Measurements from ENCODE around the gene INSIG1. TPM values are rescaled to one million over a fixed set of nuclear protein-coding genes. Genes with fewer than 3 reads are reported as not detected.

Gene INSIG1
- total and polyA plus RNA-seq, 8 donors: 13.5 to 170 (median 21.4) TPM

DNA sequence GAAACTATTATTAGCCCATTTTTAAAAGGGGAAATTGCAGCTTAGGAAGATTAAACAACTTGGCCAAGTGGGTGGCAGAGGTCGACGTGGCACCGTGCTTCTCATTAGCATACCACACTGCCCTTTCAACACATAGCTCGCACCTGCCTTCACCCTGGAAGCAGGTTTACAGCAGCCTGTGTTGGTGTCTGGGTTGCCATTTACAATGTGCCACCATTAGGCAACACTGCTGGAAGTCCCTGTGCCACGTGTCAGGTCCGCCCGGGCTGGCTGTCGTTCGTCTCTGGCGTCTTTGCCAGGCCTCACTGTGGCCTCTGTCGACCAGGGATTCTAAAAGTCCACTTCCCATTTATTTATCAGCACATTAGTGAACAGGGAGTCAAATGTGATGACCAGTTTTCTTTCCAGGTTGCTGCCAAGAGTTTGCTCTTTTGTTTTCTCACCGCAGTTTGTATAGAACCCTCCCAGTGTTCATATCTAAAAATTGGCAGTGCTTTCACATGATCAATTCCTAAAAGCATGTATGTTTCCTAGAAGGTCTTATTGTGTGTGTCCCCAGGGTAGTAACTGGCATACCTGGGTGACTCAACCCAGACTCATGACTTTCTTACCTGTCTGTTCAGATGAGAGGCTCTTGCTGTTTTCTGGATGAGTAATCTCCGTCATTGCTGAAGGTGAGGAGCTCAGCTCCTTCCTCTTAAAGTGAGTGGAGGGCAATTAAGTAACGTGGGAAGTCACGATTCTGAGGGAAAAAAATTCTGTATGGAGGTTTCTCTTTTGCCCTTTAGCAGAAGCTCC lies 9.2 kb downstream of the INSIG1 start:
- Histone ChIP-seq H3K36me3 (peaks cover 0 to 92% of the 10 kb centered on the region in 2 donors), H3K27me3 (no peaks in the 10 kb centered on the region), H3K4me1 (peaks cover 0 to 34% of the 10 kb centered on the region in 2 donors), H3K27ac (no peak overlapping the region), H3K4me3 (no peak overlapping the region), H3K9me3 (no peaks in the 10 kb centered on the region)
- ATAC-seq: peak; percentile 43
- DNase-seq: no peak
- TF ChIP-seq, protein P1, sequence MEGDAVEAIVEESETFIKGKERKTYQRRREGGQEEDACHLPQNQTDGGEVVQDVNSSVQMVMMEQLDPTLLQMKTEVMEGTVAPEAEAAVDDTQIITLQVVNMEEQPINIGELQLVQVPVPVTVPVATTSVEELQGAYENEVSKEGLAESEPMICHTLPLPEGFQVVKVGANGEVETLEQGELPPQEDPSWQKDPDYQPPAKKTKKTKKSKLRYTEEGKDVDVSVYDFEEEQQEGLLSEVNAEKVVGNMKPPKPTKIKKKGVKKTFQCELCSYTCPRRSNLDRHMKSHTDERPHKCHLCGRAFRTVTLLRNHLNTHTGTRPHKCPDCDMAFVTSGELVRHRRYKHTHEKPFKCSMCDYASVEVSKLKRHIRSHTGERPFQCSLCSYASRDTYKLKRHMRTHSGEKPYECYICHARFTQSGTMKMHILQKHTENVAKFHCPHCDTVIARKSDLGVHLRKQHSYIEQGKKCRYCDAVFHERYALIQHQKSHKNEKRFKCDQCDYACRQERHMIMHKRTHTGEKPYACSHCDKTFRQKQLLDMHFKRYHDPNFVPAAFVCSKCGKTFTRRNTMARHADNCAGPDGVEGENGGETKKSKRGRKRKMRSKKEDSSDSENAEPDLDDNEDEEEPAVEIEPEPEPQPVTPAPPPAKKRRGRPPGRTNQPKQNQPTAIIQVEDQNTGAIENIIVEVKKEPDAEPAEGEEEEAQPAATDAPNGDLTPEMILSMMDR (IDR thresholded peaks at IDR 0.05): no peak
- intact Hi-C loops (cut with DNase I): no loop called here

DNA sequence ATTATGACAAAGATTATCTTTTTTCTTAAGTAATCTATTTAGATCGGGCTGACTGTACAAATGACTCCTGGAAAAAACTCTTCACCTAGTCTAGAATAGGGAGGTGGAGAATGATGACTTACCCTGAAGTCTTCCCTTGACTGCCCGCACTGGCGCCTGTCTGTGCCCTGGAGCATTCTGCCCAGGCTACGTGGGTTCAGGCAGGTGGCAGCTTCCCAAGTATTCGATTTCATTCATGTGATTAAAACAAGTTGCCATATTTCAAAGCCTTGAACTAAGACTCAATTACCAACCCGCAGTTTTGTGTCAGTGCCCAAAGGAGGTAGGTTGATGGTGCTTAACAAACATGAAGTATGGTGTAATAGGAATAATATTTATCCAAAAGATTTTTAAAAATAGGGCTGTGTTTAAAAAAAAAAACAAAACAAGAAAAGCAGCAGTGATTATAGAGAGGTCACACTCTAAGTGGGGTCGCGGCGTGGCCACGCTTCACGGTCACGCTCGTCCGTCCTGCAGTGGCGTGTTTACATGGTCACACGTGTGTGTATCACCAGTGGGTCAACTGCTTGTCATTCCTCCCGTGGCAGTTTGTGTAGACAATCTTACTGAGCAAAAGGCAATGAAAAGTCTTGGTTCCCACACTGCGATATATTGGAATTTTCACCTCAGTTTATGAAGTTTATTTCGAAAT lies 10.8 kb downstream of the INSIG1 start:
- ATAC-seq: no peak
- intact Hi-C loops (cut with DNase I): no loop called here
- Histone ChIP-seq H3K27ac (no peak overlapping the region), H3K9me3 (no peaks in the 10 kb centered on the region), H3K27me3 (no peaks in the 10 kb centered on the region), H3K4me3 (no peak overlapping the region), H3K4me1 (peaks cover 0 to 21% of the 10 kb centered on the region in 2 donors), H3K36me3 (peaks cover 0 to 76% of the 10 kb centered on the region in 2 donors)
- TF ChIP-seq, protein P1 (IDR thresholded peaks at IDR 0.05): no peak
- no peak for DNase-seq

DNA sequence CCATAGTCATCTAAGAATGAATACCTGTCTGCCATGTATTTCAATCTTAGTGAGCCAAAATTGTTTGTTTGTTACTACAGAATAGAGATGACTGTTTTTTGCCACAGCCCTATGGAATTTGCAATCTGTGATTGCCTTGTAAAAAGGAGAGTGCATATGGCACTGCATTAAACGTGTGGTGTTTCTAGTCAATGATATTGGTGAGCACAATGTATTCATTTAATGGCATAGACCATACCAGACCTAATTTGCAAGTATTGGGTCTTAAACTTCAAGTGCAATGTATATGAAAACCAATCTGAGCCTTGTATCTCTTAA lies 11.3 kb downstream of the INSIG1 start:
- Histone ChIP-seq H3K9me3 (no peaks in the 10 kb centered on the region), H3K4me1 (peaks cover 0 to 21% of the 10 kb centered on the region in 2 donors), H3K4me3 (no peak overlapping the region), H3K36me3 (peaks cover 0 to 71% of the 10 kb centered on the region in 2 donors), H3K27ac (no peak overlapping the region), H3K27me3 (no peaks in the 10 kb centered on the region)
- no peak for DNase-seq
- TF ChIP-seq, protein P1 (IDR thresholded peaks at IDR 0.05): no peak
- ATAC-seq: no peak
- intact Hi-C loops (cut with DNase I): no loop called here

DNA sequence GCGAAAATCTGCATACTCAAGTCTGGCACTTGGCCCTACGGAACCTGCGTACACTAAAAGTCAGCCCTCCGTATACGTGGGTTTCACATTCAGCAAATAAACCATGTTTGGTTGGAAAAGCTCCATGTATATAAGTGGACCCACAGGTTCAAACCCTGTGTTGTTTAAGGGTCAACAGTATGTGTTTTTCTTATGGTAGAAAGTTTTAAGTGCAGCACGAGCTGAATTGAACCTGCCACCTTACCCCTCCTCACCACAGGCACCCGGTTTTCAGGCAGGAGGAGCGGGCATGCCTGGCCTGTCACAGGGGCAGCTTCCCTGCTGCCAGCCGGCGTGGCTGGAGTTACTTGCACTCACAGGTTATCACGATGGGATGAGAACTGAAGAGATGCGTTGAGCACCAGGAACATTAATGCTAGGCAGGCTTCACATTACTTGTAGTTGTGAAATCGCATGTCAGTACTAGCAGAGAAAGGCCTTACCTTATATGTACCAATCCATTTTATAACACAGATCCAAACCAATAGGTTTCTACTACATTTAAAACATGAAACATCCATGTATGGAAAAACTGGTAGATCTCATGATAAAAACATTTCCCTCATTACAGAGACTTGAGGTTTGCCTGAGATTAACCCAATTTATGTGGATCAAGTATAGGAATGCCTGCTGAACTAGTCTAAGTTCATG lies 12.9 kb downstream of the INSIG1 start:
- Histone ChIP-seq H3K4me1 (peaks cover 0 to 14% of the 10 kb centered on the region in 2 donors), H3K9me3 (no peaks in the 10 kb centered on the region), H3K4me3 (no peak overlapping the region), H3K36me3 (peaks cover 0 to 55% of the 10 kb centered on the region in 2 donors), H3K27ac (no peak overlapping the region), H3K27me3 (no peaks in the 10 kb centered on the region)
- peak; percentile 7 for ATAC-seq
- intact Hi-C loops (cut with DNase I): no loop called here
- no peak for DNase-seq
- TF ChIP-seq, protein P1 (IDR thresholded peaks at IDR 0.05): no peak

All from left lung (tissue), 10 donors.